DND-41 (cell line): ENCODE data around the gene RILPL1.
"Not testable (repeated sequence)": the region's sequence is repeated elsewhere in the genome, so short reads cannot be mapped to it uniquely, and the experiment has no call there.

Source experiments
- ATAC-seq: fragments of 200-7000 bp; cut with Tn5 transposase; 3 replicates; pipeline ENCODE4 v1.9.1; 2021; ENCODE audit warnings: low read depth; ENCODE audit not compliant: insufficient read depth
- DNase-seq: peaks from one replicate; pipeline ENCODE4 v3.0.0-alpha.2; 2020
- H2AFZ ChIP-seq: 2 replicates; pipeline ENCODE4 v1.6.0; 2012; ENCODE audit warnings: low read depth, low read length
- H3K27ac ChIP-seq: 2 replicates; pipeline ENCODE4 v1.5.1; 2012; ENCODE audit warnings: low read length, inconsistent platforms
- H3K27me3 ChIP-seq: fragments of 200-600 bp; sonication (generic); 2 replicates; pipeline ENCODE4 v1.6.0; 2012; ENCODE audit warnings: low read length, mild to moderate bottlenecking, inconsistent platforms; ENCODE audit not compliant: insufficient read depth, poor library complexity
- H3K36me3 ChIP-seq: 2 replicates; pipeline ENCODE4 v1.5.1; 2012; ENCODE audit warnings: low read length, inconsistent platforms; ENCODE audit not compliant: insufficient read depth
- H3K4me1 ChIP-seq: 2 replicates; pipeline ENCODE4 v1.5.1; 2012; ENCODE audit warnings: mild to moderate bottlenecking, low read length; ENCODE audit not compliant: insufficient read depth
- H3K4me2 ChIP-seq: 2 replicates; pipeline ENCODE4 v1.6.0; 2012; ENCODE audit warnings: mild to moderate bottlenecking, moderate library complexity, low read length, inconsistent platforms; ENCODE audit not compliant: insufficient read depth
- H3K4me3 ChIP-seq, 2 experiments: fragments of 200-600 bp in 1 of 2; shearing (Covaris generic) in 1 of 2; 2 replicates each; pipeline ENCODE4 v1.5.1; 2012 to 2016; ENCODE audit warnings: inconsistent platforms in 2 of 2, low read length in 2 of 2, mild to moderate bottlenecking in 2 of 2, low read depth in 1 of 2, moderate library complexity in 1 of 2
- H3K79me2 ChIP-seq: 2 replicates; pipeline ENCODE4 v1.6.0; 2012; ENCODE audit warnings: low read length, inconsistent platforms; ENCODE audit not compliant: insufficient read depth
- H3K9ac ChIP-seq: 2 replicates; pipeline ENCODE4 v1.6.0; 2012; ENCODE audit warnings: low read depth, mild to moderate bottlenecking, inconsistent platforms, low read length, moderate library complexity
- H3K9me3 ChIP-seq: 2 replicates; pipeline ENCODE4 v1.5.1; 2012; ENCODE audit warnings: low read length, moderate library complexity, mild to moderate bottlenecking, inconsistent platforms; ENCODE audit not compliant: insufficient read depth, severe bottlenecking
- H4K20me1 ChIP-seq: 2 replicates; pipeline ENCODE4 v1.6.0; 2012; ENCODE audit warnings: low read length; ENCODE audit not compliant: insufficient read depth
- EZH2 ChIP-seq: IDR thresholded peaks from 3 replicates; pipeline ENCODE4 v1.6.1; 2012; ENCODE audit warnings: borderline replicate concordance, low read depth, mild to moderate bottlenecking, moderate library complexity, low read length, inconsistent platforms; ENCODE audit not compliant: severe bottlenecking
- TF ChIP-seq, protein P1 (sequence below): IDR thresholded peaks from 2 replicates; pipeline ENCODE4 v1.5.1; 2012; ENCODE audit warnings: borderline replicate concordance, low read length, moderate library complexity, mild to moderate bottlenecking; ENCODE audit not compliant: poor library complexity, severe bottlenecking; ENCODE audit errors: extremely low read depth

Gene RILPL1

DNA sequence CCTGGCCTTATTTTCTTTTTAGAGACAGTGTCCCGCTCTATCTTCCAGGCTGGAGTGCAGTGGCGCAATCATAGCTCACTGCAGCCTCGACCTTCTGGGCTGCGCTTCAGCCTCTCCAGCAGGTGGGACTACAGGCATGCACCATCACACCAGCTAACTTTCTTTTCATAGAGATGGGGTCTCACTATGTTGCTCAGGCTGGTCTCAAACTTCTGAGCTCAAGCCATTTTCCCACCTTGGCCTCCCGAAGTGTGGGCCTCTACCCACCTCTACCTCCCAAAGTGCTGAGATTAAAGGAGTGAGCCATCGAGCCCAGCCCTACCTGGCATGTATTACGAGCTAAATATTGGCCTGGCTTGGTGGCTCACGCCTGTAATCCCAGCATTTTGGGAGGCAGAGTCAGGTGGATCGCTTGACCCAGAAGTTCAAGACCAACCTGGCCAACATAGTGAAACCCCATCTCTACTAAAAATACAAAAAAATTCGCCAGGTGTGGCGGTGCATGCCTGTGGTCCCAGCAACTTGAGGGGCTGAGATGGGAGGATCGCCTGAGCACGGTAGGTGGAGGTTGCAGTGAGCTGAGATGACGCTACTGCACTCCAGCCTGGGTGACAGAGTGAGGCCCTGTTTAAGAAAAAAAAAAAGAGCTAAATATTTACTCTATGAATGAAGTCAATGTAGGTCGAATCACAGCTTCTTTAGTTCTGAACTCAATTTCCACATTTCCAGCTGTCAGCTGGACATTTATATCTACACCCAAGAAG, 7.6 kb upstream of the RILPL1 start:
- no peaks in the 10 kb centered on the region for H3K27me3 ChIP-seq
- TF ChIP-seq EZH2, result no peak
- TF ChIP-seq, protein P1, sequence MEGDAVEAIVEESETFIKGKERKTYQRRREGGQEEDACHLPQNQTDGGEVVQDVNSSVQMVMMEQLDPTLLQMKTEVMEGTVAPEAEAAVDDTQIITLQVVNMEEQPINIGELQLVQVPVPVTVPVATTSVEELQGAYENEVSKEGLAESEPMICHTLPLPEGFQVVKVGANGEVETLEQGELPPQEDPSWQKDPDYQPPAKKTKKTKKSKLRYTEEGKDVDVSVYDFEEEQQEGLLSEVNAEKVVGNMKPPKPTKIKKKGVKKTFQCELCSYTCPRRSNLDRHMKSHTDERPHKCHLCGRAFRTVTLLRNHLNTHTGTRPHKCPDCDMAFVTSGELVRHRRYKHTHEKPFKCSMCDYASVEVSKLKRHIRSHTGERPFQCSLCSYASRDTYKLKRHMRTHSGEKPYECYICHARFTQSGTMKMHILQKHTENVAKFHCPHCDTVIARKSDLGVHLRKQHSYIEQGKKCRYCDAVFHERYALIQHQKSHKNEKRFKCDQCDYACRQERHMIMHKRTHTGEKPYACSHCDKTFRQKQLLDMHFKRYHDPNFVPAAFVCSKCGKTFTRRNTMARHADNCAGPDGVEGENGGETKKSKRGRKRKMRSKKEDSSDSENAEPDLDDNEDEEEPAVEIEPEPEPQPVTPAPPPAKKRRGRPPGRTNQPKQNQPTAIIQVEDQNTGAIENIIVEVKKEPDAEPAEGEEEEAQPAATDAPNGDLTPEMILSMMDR, result peak; percentile 8
- no peak overlapping the region for H2AFZ ChIP-seq
- DNase-seq, result no peak
- H3K79me2 ChIP-seq, result no peaks in the 10 kb centered on the region
- H3K4me1 ChIP-seq, result no peaks in the 10 kb centered on the region
- H3K4me3 ChIP-seq, result no peak overlapping the region
- H3K9me3 ChIP-seq, result no peaks in the 10 kb centered on the region
- H3K4me2 ChIP-seq, result no peak overlapping the region
- H3K27ac ChIP-seq, result no peak overlapping the region
- H3K36me3 ChIP-seq, result no peaks in the 10 kb centered on the region
- no peaks in the 10 kb centered on the region for H4K20me1 ChIP-seq
- no peak for ATAC-seq
- no peak overlapping the region for H3K9ac ChIP-seq

DNA sequence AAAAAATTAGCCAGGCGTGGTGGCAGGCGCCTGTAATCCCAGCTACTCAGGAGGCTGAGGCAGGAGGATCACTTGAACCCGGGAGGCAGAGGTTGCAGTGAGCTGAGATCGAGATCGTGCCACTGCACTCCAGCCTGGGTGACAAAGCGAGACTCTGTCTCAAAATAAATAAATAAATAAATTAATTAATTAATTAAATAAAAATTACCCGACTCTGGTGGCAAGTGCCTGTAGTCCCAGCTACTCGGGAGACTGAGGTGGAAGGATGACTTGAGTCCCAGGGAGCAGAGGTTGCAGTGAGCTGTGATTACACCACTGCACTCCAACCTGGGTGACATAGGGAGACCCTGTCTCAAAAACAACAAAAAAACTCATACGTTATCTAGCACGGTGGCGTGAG, 2.4 kb upstream of the RILPL1 start:
- H3K36me3 ChIP-seq, H3K9ac ChIP-seq, H2AFZ ChIP-seq, H3K4me3 ChIP-seq, H3K79me2 ChIP-seq, H3K4me2 ChIP-seq, DNase-seq, H3K27ac ChIP-seq, H3K9me3 ChIP-seq, H4K20me1 ChIP-seq, ATAC-seq, H3K27me3 ChIP-seq: not testable (repeated sequence)
- H3K4me1 ChIP-seq, result peaks cover 31% of the 10 kb centered on the region

DNA sequence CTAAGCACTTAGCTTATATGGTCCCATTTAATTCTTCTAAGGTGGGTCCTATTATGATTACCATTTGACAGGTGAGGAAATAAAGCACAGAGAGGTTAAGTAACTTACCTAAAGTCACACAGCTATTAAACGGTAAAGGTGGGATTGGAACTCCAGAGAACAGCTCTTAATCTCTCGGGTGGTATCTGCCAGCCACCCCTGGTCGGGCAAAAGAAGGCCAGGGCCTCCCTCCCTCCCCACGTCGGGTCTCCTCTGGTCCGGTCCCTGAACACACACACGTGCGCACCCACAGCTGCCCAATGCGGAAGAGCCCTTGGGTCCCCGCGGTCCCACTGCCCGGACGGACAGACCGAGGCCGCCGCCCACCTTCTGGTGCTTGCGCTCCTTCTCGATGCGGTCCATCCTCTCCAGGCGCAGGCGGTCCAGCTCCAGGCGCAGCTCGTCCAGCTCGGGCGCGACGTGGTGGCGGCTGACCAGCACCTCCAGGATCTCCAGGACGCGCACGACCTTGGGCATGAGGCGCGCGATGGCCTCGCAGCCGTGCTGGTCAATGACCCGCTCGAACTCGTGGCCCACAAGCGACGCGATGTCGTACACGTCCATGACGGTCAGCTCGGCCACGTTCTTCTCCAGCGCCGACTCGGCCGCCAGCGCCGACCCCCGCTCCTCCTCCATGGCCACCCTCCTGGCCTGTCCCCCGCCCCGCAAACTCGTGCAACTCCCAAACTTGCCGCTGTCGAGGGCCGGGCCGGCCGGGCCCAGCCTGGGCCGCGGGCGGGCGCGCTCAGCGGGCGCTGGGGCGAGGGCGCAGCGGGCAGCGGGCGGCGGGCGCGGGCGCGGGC, 490 bp downstream of the RILPL1 start:
- Histone ChIP-seq H3K27ac (peak overlapping the region; percentile 57), H3K36me3 (no peaks in the 10 kb centered on the region), H3K4me2 (peak overlapping the region; percentile 97), H3K9me3 (no peaks in the 10 kb centered on the region), H3K9ac (peak overlapping the region; percentile 81), H3K27me3 (no peaks in the 10 kb centered on the region), H2AFZ (peak overlapping the region; percentile 82), H3K4me3 (peak overlapping the region; percentile 45 to 90; a peak in 3 of 4 replicates), H4K20me1 (0 out of 2 replicates have a peak, but pooled peaks cover 3% of the 10 kb centered on the region), H3K4me1 (peaks cover 31% of the 10 kb centered on the region), H3K79me2 (peaks cover 5% of the 10 kb centered on the region)
- peak; percentile 11 for DNase-seq
- TF ChIP-seq EZH2, result no peak
- TF ChIP-seq, protein P1, result no peak
- ATAC-seq, result peak; percentile 13; the same call in 2 of the 3 replicates

DNA sequence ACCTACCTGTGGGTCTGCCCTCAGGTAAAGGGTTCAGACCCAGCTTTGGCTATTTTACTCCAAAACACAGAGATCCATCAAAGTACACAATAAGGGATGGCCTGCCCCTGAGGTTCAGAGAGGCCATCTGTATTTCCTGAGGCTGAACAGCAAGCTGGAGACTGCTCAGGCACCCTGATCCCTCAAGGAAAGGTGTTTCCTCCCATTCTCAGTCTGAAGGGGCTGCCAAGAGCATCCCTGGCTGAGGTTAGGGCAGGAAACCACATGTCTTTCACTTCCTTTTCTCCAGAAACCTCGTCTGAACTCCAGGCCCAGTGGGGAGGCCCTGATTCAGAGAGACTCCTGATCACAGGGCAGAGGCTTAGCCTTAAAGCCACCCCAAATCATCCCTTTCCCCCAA, 1.5 kb downstream of the RILPL1 start:
- Histone ChIP-seq H3K9ac (no peak overlapping the region), H2AFZ (no peak overlapping the region), H3K27me3 (no peaks in the 10 kb centered on the region), H3K4me3 (no peak overlapping the region), H3K4me1 (peaks cover 31% of the 10 kb centered on the region), H3K9me3 (no peaks in the 10 kb centered on the region), H4K20me1 (0 out of 2 replicates have a peak, but pooled peaks cover 3% of the 10 kb centered on the region), H3K36me3 (no peaks in the 10 kb centered on the region), H3K79me2 (peaks cover 5% of the 10 kb centered on the region), H3K27ac (no peak overlapping the region), H3K4me2 (peak overlapping the region; percentile 97)
- DNase-seq, result peak; percentile 54
- ATAC-seq, result peak; percentile 66
- TF ChIP-seq, protein P1, result no peak
